ENCODE results near the gene EIF4B. TPM values are rescaled to one million over a fixed set of nuclear protein-coding genes. Genes with fewer than 3 reads are reported as not detected.

Gene EIF4B, protein sequence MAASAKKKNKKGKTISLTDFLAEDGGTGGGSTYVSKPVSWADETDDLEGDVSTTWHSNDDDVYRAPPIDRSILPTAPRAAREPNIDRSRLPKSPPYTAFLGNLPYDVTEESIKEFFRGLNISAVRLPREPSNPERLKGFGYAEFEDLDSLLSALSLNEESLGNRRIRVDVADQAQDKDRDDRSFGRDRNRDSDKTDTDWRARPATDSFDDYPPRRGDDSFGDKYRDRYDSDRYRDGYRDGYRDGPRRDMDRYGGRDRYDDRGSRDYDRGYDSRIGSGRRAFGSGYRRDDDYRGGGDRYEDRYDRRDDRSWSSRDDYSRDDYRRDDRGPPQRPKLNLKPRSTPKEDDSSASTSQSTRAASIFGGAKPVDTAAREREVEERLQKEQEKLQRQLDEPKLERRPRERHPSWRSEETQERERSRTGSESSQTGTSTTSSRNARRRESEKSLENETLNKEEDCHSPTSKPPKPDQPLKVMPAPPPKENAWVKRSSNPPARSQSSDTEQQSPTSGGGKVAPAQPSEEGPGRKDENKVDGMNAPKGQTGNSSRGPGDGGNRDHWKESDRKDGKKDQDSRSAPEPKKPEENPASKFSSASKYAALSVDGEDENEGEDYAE
- 100 to 1,000 TPM; 272 to 383 TPM for total RNA-seq

DNA sequence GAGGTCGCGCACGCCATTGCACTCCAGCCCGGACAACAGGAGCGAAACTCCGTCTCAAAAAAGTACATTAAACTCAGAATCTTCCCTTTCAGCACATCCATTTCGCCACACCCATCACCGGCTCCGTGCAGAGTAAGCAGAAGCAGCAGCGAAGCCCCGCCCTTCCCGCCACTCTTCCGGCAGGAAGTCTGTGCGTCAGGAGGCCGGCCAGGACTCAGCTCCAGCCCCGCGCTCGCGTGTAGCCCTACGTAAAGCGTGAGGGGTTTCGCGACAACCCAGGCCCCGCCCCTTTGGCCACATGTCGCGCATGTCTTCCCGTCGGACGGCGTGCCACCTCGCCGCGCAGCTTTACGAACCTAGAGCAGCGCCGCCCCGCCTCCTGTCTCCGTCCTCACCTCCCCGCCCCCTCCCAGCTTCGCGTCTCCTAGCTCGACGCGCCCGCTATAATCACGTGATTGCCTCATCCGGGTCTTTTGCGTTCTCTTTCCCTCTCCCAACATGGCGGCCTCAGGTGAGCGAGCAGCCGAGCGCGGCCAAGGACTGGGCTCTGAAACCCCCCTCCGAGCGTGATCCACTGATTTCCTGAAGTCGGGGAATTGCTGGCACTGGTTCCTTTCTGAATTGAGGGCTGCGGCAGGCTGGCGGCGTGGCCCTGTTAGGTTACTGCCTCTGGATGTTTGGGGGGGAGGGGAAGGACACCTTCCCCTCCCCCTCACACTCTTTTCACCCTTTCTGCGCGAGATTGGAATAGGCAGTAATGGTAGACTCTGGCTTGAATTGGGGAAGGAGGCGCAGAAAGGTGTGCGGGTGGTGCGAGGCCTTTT, at the start of gene EIF4B:
EIF4B (plus strand) TSS at position 471 of the 824 bp plus-strand sequence; CDS start at position 499, 28 bp downstream.
- Histone ChIP-seq H3K27ac (peak within 1 kb of the TSS; percentile 91 to 96), H3K27me3 (no peaks in the 10 kb centered on the region), H3K4me1 (peaks cover 0 to 52% of the 10 kb centered on the region in 2 donors), H3K4me3 (peak within 1 kb of the TSS; percentile 79 to 89), H3K36me3 (peaks cover 6% of the 10 kb centered on the region), H3K9me3 (no peaks in the 10 kb centered on the region)
- TF ChIP-seq, protein P1, sequence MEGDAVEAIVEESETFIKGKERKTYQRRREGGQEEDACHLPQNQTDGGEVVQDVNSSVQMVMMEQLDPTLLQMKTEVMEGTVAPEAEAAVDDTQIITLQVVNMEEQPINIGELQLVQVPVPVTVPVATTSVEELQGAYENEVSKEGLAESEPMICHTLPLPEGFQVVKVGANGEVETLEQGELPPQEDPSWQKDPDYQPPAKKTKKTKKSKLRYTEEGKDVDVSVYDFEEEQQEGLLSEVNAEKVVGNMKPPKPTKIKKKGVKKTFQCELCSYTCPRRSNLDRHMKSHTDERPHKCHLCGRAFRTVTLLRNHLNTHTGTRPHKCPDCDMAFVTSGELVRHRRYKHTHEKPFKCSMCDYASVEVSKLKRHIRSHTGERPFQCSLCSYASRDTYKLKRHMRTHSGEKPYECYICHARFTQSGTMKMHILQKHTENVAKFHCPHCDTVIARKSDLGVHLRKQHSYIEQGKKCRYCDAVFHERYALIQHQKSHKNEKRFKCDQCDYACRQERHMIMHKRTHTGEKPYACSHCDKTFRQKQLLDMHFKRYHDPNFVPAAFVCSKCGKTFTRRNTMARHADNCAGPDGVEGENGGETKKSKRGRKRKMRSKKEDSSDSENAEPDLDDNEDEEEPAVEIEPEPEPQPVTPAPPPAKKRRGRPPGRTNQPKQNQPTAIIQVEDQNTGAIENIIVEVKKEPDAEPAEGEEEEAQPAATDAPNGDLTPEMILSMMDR (IDR thresholded peaks at IDR 0.05) = peak in 1 of 2 donors; percentile 14
- peak; percentile 100 for DNase-seq (ENCODE audit: low spot score)

DNA sequence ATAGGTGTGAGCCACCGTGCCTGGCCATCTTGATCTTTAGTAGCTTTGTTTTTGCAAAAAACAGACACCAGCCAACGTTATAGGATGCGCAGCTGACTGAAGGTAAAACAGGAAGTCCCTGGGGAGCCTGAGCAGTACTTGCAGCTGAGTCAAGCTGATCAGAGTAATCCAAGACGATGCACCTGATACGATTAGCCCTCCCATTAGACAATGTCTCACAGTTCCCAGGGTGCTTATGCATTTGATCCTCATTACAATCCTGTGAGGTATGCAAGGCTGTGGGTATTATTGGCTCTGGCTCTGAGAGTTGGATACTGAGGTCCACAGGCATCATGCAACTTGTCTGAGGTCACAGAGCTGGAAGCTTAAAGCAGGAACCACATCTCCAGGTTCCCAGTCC, 49.3 kb upstream of the EIF4B start:
- DNase-seq (ENCODE audit: low spot score) = no peak
- no peak overlapping the region for H3K4me3 ChIP-seq

DNA sequence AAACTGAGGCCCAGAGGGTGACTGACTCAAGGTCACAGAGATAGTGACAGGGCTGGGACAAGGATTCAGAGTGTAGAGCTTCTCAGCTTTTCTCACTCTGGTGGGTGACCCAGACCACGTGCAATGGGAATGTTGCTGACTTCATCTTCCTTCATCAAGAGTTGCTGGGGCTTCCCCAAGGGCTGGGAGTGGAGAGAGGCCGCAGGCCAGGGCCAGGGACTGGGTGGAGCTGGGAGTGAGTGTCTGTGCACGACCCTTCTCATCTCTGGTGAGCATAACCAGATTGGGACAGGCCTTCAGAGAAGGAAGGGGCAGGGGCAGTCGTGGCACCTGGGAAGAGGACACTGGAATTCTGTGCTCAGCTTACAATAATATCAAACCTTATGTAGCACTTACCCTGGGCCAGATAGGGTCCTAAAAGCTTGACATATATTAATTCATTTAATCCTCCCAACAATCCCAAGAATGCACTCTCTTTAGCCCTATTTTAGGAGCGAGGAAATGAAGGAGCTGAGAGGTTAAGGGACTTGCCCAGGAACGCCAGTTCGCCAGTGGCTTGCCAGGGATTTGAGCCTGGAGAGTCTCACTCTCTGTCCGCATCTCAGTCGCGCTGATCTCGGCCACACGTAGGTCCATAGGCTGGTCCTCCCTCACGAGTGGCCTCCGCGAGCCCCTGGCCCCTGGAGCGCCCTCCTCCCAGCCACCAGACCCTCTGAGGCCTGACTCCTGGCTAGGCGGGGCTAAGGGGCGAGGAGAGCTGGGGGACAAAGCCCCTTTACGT, 41.5 kb upstream of the EIF4B start:
- TF ChIP-seq, protein P1 (IDR thresholded peaks at IDR 0.05) = no peak
- Histone ChIP-seq H3K27ac (peak overlapping the region in 1 of 2 donors; percentile 16), H3K9me3 (no peaks in the 10 kb centered on the region), H3K4me3 (peak overlapping the region in 1 of 2 donors; percentile 47), H3K4me1 (no peaks in the 10 kb centered on the region), H3K27me3 (no peaks in the 10 kb centered on the region), H3K36me3 (no peaks in the 10 kb centered on the region)
- DNase-seq (ENCODE audit: low spot score) = no peak

More for the DNA sequence above, 49.3 kb upstream of the EIF4B start:
- no peaks in the 10 kb centered on the region for H3K9me3 ChIP-seq
- H3K36me3 ChIP-seq = no peaks in the 10 kb centered on the region
- H3K27me3 ChIP-seq = no peaks in the 10 kb centered on the region
- TF ChIP-seq, protein P1 (IDR thresholded peaks at IDR 0.05) = no peak
- no peaks in the 10 kb centered on the region for H3K4me1 ChIP-seq
- no peak overlapping the region for H3K27ac ChIP-seq

DNA sequence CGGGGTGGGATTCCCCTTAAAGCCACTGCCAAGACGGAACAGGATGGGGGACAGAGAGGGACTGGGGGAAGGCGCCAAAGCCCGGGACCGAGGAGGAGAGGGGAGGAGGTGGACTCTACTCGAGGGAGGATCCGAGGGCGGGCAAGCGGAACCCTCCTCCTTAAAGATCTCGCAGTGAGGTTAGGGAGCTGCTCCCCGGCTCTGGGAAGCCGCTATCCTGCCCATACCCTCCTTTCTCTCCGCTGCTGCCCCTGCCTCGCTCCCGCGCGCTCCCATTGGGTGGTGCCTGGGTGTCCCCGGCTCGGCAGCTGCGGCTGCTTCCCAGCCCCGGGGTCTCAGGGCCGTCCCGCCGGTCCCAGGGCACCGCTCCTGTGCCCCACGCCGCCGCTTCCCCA, 40.9 kb upstream of the EIF4B start:
- Histone ChIP-seq H3K4me1 (peaks cover 0 to 4% of the 10 kb centered on the region in 2 donors), H3K27ac (peak overlapping the region in 1 of 2 donors; percentile 16), H3K36me3 (no peaks in the 10 kb centered on the region), H3K9me3 (no peaks in the 10 kb centered on the region), H3K27me3 (no peaks in the 10 kb centered on the region), H3K4me3 (peak overlapping the region in 1 of 2 donors; percentile 47)
- TF ChIP-seq, protein P1 (IDR thresholded peaks at IDR 0.05) = no peak
- DNase-seq (ENCODE audit: low spot score) = no peak

DNA sequence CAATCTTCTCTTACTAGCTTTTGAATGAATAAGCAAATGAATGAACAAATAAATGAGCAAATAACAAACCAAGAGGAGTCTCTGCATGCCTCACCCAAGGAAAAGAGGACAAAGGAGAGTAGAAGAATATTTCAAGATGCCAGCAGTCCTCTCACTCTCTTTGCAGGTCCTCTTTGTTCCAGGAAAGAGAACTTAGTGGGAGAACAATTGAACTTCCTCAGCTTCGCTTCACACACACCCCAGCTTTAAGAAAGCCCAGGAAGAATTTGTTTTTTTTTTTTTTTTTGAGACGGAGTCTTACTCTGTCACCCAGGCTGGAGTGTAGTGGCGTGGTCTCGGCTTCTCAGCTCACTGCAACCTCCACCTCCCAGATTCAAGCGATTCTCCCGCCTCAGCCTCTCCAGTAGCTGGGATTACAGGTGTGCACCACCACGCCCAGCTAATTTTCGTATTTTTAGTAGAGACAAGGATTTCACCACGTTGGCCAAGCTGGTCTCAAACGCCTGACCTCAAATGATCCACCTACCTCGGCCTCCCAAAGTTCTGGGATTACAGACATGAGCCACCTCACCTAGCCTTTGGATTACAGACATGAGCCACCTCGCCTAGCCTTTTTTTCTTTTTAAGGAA, 37.0 kb upstream of the EIF4B start:
- TF ChIP-seq, protein P1 (IDR thresholded peaks at IDR 0.05) = no peak
- Histone ChIP-seq H3K36me3 (no peaks in the 10 kb centered on the region), H3K27ac (no peak overlapping the region), H3K4me1 (peaks cover 0 to 4% of the 10 kb centered on the region in 2 donors), H3K4me3 (no peak overlapping the region), H3K9me3 (no peaks in the 10 kb centered on the region), H3K27me3 (no peaks in the 10 kb centered on the region)
- no peak for DNase-seq (ENCODE audit: low spot score)
